GM13977 (cell line): ENCODE measurements around the gene MMP14.
"Not testable (repeated sequence)": the region's sequence is repeated elsewhere in the genome, so short reads cannot be mapped to it uniquely, and the experiment has no call there.

ENCODE experiments used
- DNase-seq: peaks from one replicate; pipeline ENCODE4 v3.0.0; 2012; ENCODE audit warnings: low spot score
- CTCF ChIP-seq: IDR thresholded peaks from 2 replicates; pipeline ENCODE4 v1.5.1; 2012; ENCODE audit warnings: mild to moderate bottlenecking, control low read depth; ENCODE audit not compliant: insufficient read depth; ENCODE audit errors: extremely low read depth, missing control alignments
- in situ Hi-C: fragments of 300-500 bp; cut with MboI; formaldehyde crosslinking; loops from one replicate; pipeline ENCODE4 v1.12.0; 2022; ENCODE audit warnings: low sequenced_read_pairs, low pct_unique_long_range_greater_than_20kb, mixed read lengths, inconsistent platforms; ENCODE audit not compliant: unreplicated experiment

MMP14 gene

DNA sequence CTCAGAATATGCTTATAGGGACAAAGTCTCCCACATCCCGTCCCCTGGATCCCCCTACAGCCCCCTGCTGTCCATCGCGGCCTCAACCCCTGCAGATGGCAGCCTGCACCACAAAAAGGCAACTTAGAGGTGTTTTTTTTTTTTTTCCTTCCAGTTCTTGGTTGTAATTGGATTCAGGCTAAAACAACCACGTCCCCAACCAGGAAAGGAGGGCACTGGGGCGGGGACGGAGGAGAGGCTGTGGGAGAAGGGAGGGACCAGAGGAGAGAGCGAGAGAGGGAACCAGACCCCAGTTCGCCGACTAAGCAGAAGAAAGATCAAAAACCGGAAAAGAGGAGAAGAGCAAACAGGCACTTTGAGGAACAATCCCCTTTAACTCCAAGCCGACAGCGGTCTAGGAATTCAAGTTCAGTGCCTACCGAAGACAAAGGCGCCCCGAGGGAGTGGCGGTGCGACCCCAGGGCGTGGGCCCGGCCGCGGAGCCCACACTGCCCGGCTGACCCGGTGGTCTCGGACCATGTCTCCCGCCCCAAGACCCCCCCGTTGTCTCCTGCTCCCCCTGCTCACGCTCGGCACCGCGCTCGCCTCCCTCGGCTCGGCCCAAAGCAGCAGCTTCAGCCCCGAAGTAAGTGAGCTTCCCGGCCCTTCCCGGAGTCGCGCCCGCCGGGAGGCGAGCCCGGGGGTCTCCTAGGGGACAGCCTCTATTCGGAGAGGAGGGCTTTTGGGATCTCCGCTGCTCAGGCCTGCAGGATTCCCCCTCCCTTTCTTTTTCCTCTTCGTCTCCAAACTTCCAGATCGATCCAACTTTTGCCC lies at the start of gene MMP14:
Gene MMP14 (plus strand): TSS at position 285 of the 813 bp plus-strand sequence. CDS start 233 bp downstream, at position 518.
- in situ Hi-C loops, result no loop called here
- TF ChIP-seq CTCF, result peak; percentile 4

GRCh38 chr14:22786685-22787084 lies 49.7 kb upstream of the MMP14 start:
- TF ChIP-seq CTCF, result no peak
- in situ Hi-C loops, result no loop called here
- DNase-seq, result no peak

More for the DNA sequence above, at the start of gene MMP14:
- DNase-seq, result peak; percentile 41

DNA sequence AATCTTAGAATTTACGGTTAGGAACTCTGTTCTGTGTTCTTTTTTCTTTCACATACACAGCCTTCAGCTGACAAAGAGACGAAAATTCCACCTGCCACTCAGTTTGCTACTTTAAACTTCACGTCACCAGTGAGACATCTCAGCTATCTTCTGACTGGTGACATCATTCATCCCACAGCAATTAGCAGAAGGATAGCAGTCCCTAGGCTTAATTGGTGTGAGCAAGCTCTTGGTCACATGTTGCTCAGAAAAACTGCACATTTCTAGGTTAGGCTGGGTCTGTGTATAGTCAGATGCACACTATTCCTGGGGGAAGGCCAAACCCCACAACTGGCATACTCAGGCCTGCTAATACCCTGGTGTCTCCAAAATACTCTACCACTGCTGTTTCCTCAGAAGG lies 45.1 kb upstream of the MMP14 start:
- in situ Hi-C loops, result no loop called here
- no peak for DNase-seq
- no peak for TF ChIP-seq CTCF

- no peak for DNase-seq
- in situ Hi-C loops, result no loop called here
- no peak for TF ChIP-seq CTCF
These were observed 44.2 kb upstream of the MMP14 start for GRCh38 chr14:22792158-22792557.

- in situ Hi-C loops, DNase-seq: not testable (repeated sequence)
These were observed 42.8 kb upstream of the MMP14 start for GRCh38 chr14:22793550-22793949.

DNA sequence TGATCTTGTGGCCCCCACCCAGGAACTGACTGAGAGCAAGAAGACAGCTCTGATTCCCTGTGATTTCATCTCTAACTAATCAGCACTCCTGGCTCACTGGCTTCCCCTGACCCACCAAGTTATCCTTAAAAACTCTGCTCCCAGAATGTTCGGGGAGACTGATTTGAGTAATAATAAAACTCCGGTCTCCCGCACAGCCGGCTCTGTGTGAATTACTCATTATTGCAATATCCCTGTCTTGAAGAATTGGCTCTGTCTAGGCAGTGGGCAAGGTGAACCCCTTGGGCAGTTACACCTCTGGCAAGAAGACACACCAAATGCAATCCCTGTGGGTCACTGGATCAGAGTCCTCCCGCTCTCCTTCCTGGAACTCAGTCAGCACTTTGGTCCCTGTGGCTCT lies 42.4 kb upstream of the MMP14 start:
- in situ Hi-C loops, result no loop called here
- no peak for TF ChIP-seq CTCF
- no peak for DNase-seq

GRCh38 chr14:22794551-22794951 lies 41.8 kb upstream of the MMP14 start:
- TF ChIP-seq CTCF, result no peak
- in situ Hi-C loops, result no loop called here
- DNase-seq, result peak; percentile 65
